Smooth muscle cell of trachea (primary cell): ENCODE measurements around the gene GCSAM. TPM values are rescaled to one million over a fixed set of nuclear protein-coding genes. Genes with fewer than 3 reads are reported as not detected.

Experiments used
- total RNA-seq: library from RNA; depleted of rRNA; stranded (reverse); fragments of >200 nt; gene quantifications from 2 replicates; pipeline ENCODE4 v1.2.1, GENCODE V29; 2014

The GCSAM gene, protein sequence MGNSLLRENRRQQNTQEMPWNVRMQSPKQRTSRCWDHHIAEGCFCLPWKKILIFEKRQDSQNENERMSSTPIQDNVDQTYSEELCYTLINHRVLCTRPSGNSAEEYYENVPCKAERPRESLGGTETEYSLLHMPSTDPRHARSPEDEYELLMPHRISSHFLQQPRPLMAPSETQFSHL
- not detected in 2 replicates for total RNA-seq

DNA sequence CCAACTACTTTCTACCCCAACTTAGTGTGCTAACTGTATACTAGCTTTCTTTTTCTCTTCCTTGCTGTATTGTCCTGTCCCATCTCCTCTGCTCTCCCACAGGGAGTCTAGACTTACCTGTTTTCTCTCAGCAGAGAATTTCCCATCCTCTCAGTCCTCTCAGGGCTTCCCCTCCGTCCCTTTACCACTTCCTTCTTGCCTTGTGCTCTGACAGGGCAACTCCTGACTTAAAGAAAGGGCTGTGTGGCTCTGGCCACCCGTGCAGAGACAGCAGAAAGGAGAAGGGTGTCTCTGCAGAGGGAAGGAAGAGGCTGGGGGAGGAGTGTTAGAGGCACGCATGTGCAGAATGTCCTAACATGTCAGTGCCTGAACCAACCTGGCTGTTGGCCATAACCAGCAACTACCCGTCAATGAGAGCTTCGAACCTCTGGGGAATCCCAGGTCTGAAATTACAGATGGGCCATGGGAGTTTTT, at the start of gene GCSAM:
Gene GCSAM (minus strand): TSS at position 274 of the 474 bp plus-strand sequence. CDS start 128 bp downstream, at position 146.

DNA sequence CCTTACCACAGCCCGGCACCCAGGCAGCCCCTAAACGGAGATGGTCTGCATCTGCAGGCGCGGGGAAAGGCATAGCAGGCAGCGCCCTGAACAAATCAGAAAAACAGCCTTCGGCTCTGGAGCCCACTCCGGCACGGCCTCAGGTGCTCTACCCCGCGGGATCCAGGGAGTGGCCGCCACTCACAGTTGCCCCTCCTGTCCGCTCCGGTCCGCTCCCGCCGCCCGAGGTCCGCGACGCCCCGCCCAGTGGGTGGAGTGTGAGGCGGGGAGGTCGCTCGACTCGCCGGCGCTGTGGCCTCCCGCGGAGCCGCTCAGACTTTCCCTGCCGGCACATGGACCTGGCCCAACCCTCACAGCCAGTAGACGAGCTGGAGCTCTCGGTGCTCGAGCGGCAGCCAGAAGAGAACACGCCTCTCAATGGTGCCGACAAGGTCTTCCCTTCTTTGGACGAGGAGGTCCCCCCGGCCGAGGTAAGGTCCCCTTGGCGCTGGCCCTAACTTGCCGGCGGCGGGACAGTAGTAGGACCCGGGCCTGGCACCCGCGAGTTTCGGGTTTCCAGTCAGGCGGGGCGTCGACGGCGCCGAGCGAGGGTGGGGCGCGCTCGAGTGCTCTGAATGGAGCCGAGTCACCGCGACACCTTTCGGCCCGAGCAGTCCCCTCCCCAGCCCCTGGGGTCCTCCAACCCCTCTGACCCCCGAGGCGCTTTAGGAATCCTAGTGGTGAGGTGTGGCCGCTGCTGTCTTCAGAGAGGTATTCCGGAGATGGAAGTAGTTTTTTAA, 46.8 kb downstream of the GCSAM start, which contains the start of gene C3orf52:
Gene C3orf52 (plus strand): TSS at position 314 of the 779 bp plus-strand sequence. CDS start 19 bp downstream, at position 333.

Other genes with a start within 250 kb of the GCSAM start
- gene ABHD10, start 154.2 kb downstream of the GCSAM start, total RNA-seq = 41.0 and 42.9 TPM in 2 replicates
- gene TAGLN3, start 134.3 kb downstream of the GCSAM start, total RNA-seq = 0.87 and 0.99 TPM in 2 replicates
- gene TMPRSS7, start 98.5 kb downstream of the GCSAM start, total RNA-seq = not detected in 2 replicates
- gene C3orf52, start 46.9 kb downstream of the GCSAM start, total RNA-seq = 1.5 and 1.8 TPM in 2 replicates
- not detected in 2 replicates for gene SLC9C1, start 161.0 kb upstream of the GCSAM start, total RNA-seq
- not detected in 2 replicates for gene CD200, start 199.9 kb upstream of the GCSAM start, total RNA-seq